Thyroid gland (tissue), 4 donors: ENCODE measurements around the gene CDH23. TPM values are rescaled to one million over a fixed set of nuclear protein-coding genes. Genes with fewer than 3 reads are reported as not detected.

Experiments
- DNase-seq, 2 donors: peaks; one replicate each; pipeline ENCODE4 v3.0.0-alpha.2; 2019
- H3K27ac ChIP-seq, 3 donors: fragments of 200-600 bp; sonication (generic); 1 replicate in 2 of 3; 2 replicates in 1 of 3; pipeline ENCODE4 v1.5.1; 2016 to 2019; ENCODE audit warnings: mild to moderate bottlenecking in 1 of 3, moderate library complexity in 1 of 3
- H3K27me3 ChIP-seq: fragments of 200-600 bp; sonication (generic); one replicate; pipeline ENCODE4 v1.5.1; 2019
- H3K36me3 ChIP-seq, 2 donors: fragments of 200-600 bp; sonication (generic); one replicate each; pipeline ENCODE4 v1.5.1; 2016 to 2019
- H3K4me1 ChIP-seq, 2 donors: fragments of 200-600 bp; sonication (generic); one replicate each; pipeline ENCODE4 v1.5.1; 2017 to 2019
- H3K4me3 ChIP-seq, 3 donors: fragments of 200-600 bp; sonication (generic); replicated peaks in 1 of 3; 1 replicate in 2 of 3; 2 replicates in 1 of 3; pipeline ENCODE4 v1.5.1; 2016; ENCODE audit warnings: mild to moderate bottlenecking in 1 of 3
- H3K9me3 ChIP-seq: fragments of 200-600 bp; sonication (generic); one replicate; pipeline ENCODE4 v1.5.1; 2017
- POLR2A ChIP-seq, 2 donors: fragments of 450-650 bp; IDR thresholded peaks; one replicate each; pipeline ENCODE4 v1.6.1; 2017; ENCODE audit warnings: antibody characterized with exemption in 2 of 2, mild to moderate bottlenecking in 2 of 2, moderate library complexity in 1 of 2
- WGBS, 2 donors: methylation state at CpG; one replicate each; pipeline ENCODE4 v1.1.5; 2017; 5-methylcytosine and 5-hydroxymethylcytosine counted together
- intact Hi-C: fragments of 100-400 bp; cut with DNase I; formaldehyde crosslinking; loops from one replicate; pipeline ENCODE4 v1.15.1; 2023
- total RNA-seq, 4 donors: library from RNA; depleted of rRNA; stranded (reverse); fragments of >200 nt; gene quantifications; one replicate each; pipeline ENCODE4 v1.2.3, GENCODE V29; 2016
- TF ChIP-seq, protein P1 (sequence below), 6 experiments: fragments of 200-600 bp in 3 of 6; fragments of 450-650 bp in 3 of 6; sonication (generic) in 3 of 6; IDR thresholded peaks; one replicate each; pipeline ENCODE4 v1.5.1; 2016 to 2019; ENCODE audit warnings: antibody characterized with exemption in 6 of 6, mild to moderate bottlenecking in 2 of 6, inconsistent platforms in 1 of 6, moderate library complexity in 1 of 6

CDH23 gene
- total RNA-seq, 4 donors from 2014 or later = 3.0 to 4.2 (median 3.9) TPM

DNA sequence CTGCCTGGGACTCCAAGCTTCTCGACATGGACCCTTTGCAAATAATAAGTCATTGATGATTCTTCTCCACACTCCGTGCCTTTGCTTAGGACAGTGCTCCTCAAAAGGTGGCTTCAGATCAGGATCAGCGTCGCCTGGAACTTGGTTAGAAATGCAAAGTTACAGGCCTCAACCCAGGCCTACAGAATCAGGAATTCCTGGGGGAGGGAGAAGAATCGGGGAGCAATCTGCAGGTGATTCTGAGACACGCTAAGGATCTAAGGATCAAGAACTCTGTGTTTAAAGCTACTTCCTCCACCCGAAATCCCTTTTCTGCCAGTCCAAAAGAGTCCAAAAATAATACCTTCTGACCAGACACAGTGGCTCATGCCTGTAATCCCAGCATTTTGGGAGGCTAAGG is 244.7 kb downstream of the CDH23 start:
- no peaks in the 10 kb centered on the region for H3K27me3 ChIP-seq
- intact Hi-C loops = no loop called here
- H3K4me1 ChIP-seq = peaks cover 0 to 6% of the 10 kb centered on the region in 2 donors
- H3K9me3 ChIP-seq = no peaks in the 10 kb centered on the region
- TF ChIP-seq POLR2A (IDR thresholded peaks at IDR 0.05) = no peak
- TF ChIP-seq, protein P1, sequence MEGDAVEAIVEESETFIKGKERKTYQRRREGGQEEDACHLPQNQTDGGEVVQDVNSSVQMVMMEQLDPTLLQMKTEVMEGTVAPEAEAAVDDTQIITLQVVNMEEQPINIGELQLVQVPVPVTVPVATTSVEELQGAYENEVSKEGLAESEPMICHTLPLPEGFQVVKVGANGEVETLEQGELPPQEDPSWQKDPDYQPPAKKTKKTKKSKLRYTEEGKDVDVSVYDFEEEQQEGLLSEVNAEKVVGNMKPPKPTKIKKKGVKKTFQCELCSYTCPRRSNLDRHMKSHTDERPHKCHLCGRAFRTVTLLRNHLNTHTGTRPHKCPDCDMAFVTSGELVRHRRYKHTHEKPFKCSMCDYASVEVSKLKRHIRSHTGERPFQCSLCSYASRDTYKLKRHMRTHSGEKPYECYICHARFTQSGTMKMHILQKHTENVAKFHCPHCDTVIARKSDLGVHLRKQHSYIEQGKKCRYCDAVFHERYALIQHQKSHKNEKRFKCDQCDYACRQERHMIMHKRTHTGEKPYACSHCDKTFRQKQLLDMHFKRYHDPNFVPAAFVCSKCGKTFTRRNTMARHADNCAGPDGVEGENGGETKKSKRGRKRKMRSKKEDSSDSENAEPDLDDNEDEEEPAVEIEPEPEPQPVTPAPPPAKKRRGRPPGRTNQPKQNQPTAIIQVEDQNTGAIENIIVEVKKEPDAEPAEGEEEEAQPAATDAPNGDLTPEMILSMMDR (IDR thresholded peaks at IDR 0.05) = no peak
- H3K4me3 ChIP-seq = no peak overlapping the region
- WGBS, 2 donors = 94 to 95% methylated on average over 7 of the region's 7 CpGs
- no peak for DNase-seq
- no peaks in the 10 kb centered on the region for H3K36me3 ChIP-seq
- H3K27ac ChIP-seq = no peak overlapping the region

DNA sequence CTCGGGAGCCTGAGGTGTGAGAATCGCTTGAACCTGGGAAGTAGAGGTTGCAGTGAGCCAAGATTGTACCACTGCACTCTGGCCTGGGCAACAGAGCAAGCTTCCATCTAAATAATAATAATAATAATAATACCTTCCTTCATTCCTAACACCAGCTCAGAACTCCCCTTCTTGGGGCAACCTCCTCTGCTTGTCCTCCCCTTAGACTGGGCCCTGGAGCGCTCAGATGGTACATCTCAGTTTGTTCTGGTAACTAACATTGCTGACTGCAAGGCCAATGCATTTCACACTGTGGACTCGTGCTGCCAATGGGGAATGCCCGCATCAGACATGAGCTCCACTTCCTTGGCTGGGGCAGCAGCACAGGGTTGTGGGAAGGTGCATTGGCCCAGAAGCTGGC is 245.3 kb downstream of the CDH23 start:
- Histone ChIP-seq H3K27ac (no peak overlapping the region), H3K4me3 (no peak overlapping the region), H3K36me3 (no peaks in the 10 kb centered on the region), H3K9me3 (no peaks in the 10 kb centered on the region), H3K27me3 (no peaks in the 10 kb centered on the region), H3K4me1 (peaks cover 0 to 6% of the 10 kb centered on the region in 2 donors)
- TF ChIP-seq, protein P1 (IDR thresholded peaks at IDR 0.05) = no peak
- TF ChIP-seq POLR2A (IDR thresholded peaks at IDR 0.05) = no peak
- DNase-seq = no peak
- 76 to 81% methylated on average over 5 of the region's 5 CpGs for WGBS, 2 donors
- intact Hi-C loops = no loop called here

DNA sequence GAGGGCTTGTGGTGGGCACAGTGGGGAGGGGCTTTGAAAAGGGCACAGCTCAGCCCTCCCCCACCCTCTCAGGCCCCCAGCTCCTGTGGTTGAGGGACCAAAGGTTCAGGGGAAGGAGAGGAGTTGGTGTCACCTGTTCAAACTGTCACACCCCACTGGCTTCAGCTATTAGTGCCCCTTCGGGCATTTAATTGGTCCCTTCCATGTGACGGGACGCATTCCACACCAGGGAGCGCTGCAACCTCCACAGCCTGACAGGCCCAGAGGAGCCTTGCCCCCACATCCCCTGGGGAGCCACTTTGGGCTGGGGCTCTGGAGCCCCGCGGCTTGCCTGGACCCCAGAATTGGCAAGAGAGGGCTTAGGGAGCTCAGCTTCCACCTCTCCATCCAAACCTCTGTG is 247.2 kb downstream of the CDH23 start:
- no peaks in the 10 kb centered on the region for H3K27me3 ChIP-seq
- WGBS, 2 donors = 64% methylated on average over 5 of the region's 6 CpGs; no CpG with 5 or more reads in 1 of the 2 donors
- intact Hi-C loops = no loop called here
- TF ChIP-seq, protein P1 (IDR thresholded peaks at IDR 0.05) = peak in 1 of 6 experiments; percentile 10
- TF ChIP-seq POLR2A (IDR thresholded peaks at IDR 0.05) = no peak
- no peaks in the 10 kb centered on the region for H3K9me3 ChIP-seq
- H3K27ac ChIP-seq = no peak overlapping the region
- H3K4me1 ChIP-seq = peaks cover 0 to 6% of the 10 kb centered on the region in 2 donors
- DNase-seq = peak; percentile 17 to 37
- H3K4me3 ChIP-seq = no peak overlapping the region
- H3K36me3 ChIP-seq = no peaks in the 10 kb centered on the region

DNA sequence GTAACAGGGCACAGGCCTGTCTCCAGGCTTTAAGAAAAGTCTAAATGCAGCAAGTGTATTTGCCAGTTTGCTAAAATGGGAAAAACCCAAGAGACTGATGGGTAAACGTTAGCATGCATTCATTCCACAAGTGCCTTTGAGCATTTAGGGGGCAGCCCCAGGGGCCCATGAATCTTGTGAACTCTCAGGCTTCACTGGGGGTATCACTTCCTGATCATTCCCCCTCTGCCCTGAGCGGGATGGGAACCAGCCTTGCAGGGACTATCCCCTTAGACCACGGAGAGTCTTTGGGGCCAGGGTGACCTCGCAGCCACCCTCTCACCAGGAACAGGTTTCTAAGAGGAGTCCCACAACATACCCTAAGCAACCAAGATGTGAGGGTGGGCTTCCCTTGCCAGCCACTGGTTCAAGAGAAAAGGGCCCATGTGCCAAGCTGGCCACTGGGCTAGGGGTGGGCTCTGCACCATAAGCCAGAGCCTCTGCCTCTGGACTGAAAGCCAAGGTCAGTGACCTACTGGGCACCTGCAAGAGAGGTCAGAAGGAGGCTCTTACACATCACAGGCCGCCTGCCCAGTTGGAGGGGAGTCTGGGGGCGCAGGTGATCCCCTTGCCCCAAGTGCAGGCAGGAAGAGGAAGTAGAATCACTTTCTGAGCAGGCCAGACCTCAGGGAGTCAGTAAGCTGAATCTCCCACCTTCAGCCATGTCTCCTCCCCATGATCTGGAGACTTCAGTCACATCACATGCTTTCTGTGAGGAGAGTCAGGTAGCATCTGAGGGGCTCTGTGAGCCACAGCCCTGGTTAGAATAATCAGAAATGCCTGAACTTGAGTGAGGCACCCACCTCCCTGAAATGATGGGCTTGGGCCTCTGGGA is 247.8 kb downstream of the CDH23 start:
- peaks cover 0 to 6% of the 10 kb centered on the region in 2 donors for H3K4me1 ChIP-seq
- H3K4me3 ChIP-seq = no peak overlapping the region
- DNase-seq = no peak
- H3K36me3 ChIP-seq = no peaks in the 10 kb centered on the region
- no peak for TF ChIP-seq POLR2A (IDR thresholded peaks at IDR 0.05)
- TF ChIP-seq, protein P1 (IDR thresholded peaks at IDR 0.05) = no peak
- H3K27me3 ChIP-seq = no peaks in the 10 kb centered on the region
- 60 to 82% methylated on average over 3 to 6 of the region's 6 CpGs for WGBS, 2 donors
- intact Hi-C loops = no loop called here
- no peak overlapping the region for H3K27ac ChIP-seq
- H3K9me3 ChIP-seq = no peaks in the 10 kb centered on the region

DNA sequence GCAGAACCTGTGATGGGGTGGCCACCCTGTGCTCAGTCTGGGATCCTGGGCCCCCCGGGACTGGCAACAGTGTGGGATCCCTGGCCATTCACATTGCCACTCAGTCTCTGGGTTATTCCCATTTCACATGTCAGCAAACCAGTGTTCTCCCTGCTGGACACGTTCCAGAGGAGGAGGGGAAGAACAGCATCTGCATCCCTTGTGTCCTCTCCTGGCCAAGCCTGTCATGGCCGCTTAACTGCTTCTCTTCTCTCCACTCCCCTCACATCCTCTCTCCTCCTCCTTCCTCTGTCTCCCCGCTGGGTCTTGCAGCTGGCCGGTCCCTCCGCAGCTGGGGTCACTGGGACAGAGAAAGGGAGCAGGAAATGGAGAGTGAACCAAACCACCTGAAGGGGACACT is 248.5 kb downstream of the CDH23 start:
- no peak overlapping the region for H3K4me3 ChIP-seq
- H3K9me3 ChIP-seq = no peaks in the 10 kb centered on the region
- 68 to 83% methylated on average over 6 of the region's 6 CpGs for WGBS, 2 donors
- intact Hi-C loops = no loop called here
- H3K27me3 ChIP-seq = no peaks in the 10 kb centered on the region
- no peak for DNase-seq
- TF ChIP-seq POLR2A (IDR thresholded peaks at IDR 0.05) = no peak
- TF ChIP-seq, protein P1 (IDR thresholded peaks at IDR 0.05) = no peak
- no peak overlapping the region for H3K27ac ChIP-seq
- peaks cover 0 to 6% of the 10 kb centered on the region in 2 donors for H3K4me1 ChIP-seq
- no peaks in the 10 kb centered on the region for H3K36me3 ChIP-seq
